Adrenal gland (tissue), 5 donors: Measurements from ENCODE around the gene SPAG6.

Source experiments
- POLR2A ChIP-seq, 2 donors: fragments of 450-650 bp; IDR thresholded peaks; one replicate each; pipeline ENCODE4 v1.6.1; 2017; ENCODE audit warnings: antibody characterized with exemption in 2 of 2, mild to moderate bottlenecking in 2 of 2, moderate library complexity in 1 of 2
- TF ChIP-seq, protein P1 (sequence below), 6 experiments: fragments of 450-650 bp in 4 of 6; fragments of 200-600 bp in 2 of 6; sonication (generic) in 1 of 6; IDR thresholded peaks; 1 replicate in 5 of 6; 2 replicates in 1 of 6; pipeline versions ENCODE4 v1.5.1 to v1.8.0; 2016 to 2021; ENCODE audit warnings: antibody characterized with exemption in 6 of 6, mild to moderate bottlenecking in 2 of 6, moderate library complexity in 1 of 6
- donor health status: DM: no; HTN: no; CAD: no.

DNA sequence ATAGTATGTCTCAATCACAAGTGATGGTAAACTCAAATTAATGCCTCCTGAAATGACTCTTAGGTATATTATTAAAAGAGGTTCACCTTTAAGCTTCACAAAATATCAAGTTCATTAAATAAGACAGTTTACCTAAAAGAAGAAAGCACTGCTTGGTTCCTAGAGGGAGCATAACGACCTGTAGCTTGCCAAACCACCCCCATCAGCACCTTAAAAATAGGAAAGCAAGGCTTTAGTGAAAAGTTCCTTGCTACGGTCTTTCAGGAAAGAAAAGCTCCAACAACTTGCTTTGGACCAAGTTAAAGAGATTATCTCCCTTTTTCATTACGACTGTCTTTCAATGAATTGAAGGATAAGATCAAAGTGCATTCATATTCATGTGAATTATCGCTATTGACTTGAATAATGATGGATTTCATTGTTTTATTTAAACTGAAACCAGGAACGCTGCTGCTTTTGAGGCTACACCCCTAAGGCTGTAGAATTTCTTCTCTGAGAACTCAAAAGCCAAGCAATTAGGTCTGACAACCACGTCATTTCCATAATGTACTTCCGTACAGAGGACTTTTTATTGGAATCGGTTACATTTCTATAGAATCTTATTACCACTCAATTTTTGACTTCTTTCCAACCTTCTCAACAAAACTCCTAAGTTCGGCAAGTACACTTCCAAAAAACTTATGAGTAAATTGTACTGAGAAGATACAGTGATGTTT, 7.0 kb upstream of the SPAG6 start:
- no peak for TF ChIP-seq POLR2A (IDR thresholded peaks at IDR 0.05)
- TF ChIP-seq, protein P1, sequence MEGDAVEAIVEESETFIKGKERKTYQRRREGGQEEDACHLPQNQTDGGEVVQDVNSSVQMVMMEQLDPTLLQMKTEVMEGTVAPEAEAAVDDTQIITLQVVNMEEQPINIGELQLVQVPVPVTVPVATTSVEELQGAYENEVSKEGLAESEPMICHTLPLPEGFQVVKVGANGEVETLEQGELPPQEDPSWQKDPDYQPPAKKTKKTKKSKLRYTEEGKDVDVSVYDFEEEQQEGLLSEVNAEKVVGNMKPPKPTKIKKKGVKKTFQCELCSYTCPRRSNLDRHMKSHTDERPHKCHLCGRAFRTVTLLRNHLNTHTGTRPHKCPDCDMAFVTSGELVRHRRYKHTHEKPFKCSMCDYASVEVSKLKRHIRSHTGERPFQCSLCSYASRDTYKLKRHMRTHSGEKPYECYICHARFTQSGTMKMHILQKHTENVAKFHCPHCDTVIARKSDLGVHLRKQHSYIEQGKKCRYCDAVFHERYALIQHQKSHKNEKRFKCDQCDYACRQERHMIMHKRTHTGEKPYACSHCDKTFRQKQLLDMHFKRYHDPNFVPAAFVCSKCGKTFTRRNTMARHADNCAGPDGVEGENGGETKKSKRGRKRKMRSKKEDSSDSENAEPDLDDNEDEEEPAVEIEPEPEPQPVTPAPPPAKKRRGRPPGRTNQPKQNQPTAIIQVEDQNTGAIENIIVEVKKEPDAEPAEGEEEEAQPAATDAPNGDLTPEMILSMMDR (IDR thresholded peaks at IDR 0.05), result no peak
